Activated CD4-positive, CD25-positive, alpha-beta regulatory T cell treated with anti-CD3 and anti-CD28 coated beads, Interleukin-2, amount 50 U/mL, for 16 hours (primary cell): Measurements from ENCODE around the gene PPM1J.
A peak's percentile ranks its signal among the peaks of the same experiment; 100 is the strongest.
"Not testable (repeated sequence)": the region's sequence is repeated elsewhere in the genome, so short reads cannot be mapped to it uniquely, and the experiment has no call there.

ENCODE experiments used
- DNase-seq: peaks from one replicate; pipeline ENCODE4 v3.0.0-alpha.2; 2020; ENCODE audit warnings: low read depth, low spot score

Gene PPM1J

DNA sequence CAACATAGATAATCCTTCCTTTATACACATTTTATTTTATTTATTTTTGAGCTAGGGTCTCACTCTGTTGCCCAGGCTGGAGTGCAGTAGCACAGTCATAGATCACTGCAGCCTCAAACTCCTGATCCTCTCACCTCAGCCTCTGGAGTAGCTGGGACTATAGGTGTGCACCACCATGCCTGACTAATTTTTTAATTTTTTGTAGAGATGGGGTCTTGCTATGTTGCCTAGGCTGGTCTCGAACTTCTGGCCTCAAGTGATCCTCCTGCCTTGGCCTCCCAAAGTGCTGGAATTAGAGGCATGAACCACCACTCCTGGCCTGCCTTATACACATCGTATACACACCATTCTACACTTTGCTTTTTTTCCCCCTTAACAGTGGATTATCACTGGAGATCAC, 6.2 kb upstream of the PPM1J start:
- DNase-seq, result not testable (repeated sequence)

DNA sequence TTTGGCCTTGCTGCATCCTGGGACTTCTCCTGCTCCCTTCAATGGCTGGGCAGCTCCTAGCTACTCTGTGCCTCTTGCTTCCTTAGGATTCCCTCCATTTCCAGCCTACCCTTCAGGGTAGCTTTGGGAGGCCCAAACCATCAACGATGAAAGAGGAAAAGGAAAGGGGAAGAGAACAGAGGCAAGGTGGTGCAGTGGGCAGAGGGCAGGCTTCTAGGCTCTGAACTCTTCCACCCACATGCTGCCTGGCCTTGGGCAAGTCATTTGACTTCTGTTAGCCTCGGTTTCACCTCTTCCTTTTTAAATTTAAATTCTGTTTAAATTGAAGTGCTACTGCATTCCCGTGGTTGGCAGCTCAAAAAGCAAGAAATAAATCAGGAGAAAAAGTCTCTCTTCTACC, 5.7 kb upstream of the PPM1J start:
- DNase-seq, result no peak

DNA sequence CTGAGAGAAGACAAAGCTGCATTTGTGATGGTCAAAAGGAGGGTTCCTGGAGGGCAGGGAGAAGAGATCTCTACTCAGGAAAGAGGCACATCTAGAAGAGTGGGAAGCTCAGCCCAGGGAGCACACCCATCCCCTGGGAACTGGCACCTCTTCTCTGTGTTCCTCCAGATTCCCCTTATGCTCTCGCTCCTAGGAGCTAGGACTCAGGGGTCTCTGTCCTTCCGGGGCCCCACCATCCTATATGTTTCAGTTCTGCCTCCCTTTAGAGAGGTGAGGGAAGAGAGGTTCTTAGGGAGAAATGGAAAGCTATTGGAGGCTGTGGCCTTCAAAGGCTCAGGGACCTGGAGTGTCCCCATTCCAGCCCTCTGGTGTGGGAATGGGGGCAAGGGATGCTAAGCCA, 4.6 kb upstream of the PPM1J start:
- DNase-seq, result no peak

DNA sequence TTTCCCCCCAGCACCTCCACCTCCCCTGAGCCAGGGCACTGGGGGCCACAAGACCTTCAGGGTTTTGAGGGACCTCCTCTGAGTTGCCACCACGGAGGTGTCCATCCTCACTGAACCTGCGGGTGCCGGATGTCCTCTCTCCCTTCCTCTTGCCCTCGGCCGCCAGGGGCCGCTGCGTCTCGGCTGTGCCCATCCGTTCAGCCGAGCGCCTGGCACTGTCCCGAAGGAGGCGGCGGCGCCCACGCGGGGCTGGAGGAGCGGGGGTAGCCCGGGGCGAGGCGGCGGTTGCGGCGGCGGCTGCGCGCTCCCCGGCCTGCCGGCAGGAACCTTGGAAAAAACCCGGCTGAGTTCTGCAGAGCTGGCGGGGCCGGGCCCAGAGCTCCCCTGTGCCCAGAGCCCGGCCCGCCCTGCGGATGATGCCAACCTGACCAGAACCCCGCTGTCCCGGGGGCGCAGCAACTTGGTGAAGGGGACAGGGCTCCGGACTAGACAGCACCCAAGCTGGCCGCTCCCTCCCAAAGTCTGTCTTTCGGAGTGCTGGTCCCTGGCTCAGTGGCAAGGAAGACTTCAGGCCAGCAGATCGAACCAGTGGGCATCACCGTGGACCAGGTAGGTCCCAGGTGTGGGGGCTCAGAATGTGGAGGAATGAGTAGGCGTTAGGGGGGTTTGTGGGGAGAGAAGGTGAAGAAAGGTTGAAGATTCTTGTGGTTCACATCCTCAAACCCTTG, 3.7 kb upstream of the PPM1J start:
- peak; percentile 61 for DNase-seq

DNA sequence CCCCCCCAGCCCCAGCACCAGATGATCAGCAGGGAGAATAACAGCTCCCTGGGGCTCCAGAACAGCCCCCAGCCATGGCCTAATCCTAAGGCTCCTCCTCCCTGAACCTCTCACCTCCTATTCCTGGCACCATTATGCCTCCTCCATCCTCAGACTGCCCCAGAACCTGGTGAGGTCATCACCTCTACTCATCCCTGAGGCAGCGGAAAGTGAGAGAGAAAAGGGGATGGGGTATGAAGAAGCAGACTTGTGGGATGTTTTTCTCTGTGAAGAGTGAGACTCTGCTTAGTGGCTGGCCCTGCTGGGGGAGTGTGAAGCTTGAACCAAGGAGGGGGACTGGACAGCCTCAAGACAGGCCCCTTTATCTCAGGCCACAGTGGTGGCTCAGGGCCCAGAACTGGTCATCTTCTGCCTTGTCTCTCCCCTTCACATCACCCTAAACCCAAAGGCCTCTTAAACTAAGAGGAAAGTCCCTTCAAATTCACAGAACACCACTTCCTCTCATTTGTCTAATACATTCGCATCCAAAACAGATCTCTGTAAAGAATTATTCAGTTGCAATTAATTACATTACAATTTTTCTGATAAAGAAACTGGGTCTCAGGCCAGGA, 2.2 kb upstream of the PPM1J start:
- DNase-seq, result no peak

DNA sequence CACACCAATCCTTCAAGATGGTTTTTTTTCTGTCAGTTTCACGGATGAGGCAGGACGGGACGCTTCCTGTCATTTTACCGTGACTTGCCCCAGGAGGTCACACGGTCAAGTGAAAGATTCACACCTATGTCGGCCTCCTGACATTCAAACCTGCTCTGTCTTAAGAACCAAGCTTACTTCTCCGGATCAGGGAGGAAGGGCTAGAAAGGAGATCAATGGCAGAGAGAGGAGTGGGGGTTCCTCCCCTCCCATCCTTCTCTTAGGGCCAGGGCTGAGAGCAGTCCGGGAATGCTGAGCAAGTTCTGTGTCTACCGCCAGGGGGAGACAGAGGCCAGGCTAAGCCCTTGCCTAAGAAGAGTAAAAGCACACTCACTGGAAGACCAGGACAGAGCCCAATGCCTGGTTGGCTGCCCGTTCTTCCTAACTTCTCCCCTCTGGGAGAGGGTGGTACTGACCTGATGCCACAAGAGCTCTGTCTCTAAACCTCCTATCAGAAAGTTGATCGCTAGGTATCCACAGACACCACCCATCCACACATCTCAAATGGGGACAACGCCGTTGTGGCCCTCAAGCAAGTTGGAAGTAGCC, 1.1 kb upstream of the PPM1J start:
- DNase-seq, result peak; percentile 64

DNA sequence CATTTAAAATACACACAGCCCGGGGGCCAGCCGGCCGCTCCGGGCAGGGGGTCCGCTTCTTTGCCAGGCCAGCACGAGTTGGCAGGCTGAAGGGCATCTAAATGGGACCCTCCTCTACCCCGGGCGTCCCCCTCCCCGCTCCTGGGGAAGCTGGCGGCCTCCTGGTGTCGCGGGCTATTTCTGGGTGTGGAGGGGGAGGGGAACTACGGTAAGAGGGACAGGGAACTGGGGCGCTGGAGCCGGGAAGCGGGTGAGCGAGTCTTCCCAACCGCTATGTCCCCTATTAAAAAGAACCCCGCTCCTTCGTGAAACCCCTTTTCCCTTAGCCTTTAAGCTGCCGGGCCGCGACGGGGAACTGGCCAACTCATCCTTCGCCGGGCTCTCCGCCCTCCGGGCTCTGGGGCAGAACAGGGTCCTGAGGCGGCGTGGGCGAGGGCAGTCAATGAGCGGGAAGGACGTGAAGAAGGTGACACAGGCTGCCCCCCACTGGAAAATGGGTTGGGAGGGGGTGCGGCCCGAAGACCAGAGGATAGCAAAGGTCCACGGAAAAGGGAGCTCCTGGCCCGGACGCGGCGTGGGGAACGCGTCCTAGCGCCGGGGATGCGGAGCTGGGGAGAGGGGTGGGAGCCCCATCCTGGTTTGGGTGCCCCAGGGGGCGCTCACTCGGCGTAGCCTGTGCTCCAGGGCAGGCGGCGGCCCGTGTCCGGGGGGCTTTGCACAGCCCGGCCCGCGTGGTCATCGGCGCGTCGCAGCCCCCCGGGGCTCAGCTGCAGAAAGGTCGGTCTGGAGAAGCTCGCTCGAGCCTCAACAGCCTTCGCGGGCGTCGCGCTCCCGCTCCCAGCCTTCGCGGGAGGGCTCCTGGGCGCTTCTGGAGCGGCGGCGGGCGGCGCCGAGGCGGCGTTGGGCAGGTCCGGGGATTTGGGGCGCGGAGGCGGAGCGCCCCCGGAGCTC, 544 bp downstream of the PPM1J start:
- no peak for DNase-seq

DNA sequence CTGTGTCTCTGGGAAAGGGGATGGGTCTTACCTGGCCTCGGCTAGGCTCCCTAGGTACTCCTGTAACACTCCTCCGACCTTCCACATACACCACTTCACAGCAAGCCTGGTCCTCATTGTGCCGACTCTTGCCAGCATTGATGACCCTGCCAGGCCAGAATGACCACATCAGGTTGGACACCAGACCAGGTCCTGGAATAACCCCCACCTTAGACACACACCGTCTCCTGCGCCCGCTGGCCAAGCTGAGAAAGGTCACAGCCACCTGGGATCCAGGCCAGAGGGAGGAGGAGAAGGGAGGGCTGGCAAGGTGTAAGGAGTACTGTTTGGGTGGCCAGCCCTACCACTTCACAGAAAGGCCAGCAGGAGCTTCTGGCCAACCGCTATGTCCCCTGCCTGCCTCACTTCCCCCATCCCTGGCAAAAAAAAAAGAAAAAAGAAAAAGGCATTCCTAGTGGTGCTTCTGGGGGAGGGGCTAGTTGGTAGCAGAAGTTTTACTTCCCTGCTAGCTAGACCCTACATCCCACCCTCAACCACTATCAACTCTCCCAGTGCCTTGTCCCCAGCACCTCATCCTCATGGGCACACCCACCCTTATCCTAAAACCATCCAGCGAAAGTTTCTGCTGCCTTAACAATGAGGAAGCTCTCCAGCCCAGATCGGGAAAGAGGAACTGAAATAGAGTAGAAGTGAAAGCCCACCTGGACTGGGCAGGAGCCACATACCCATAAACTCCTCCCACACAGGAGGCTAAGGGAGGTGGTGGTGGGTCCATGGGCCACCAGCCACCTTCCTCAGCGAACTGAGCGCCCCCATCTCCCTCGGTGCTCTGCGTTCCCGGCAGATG, 1.4 kb downstream of the PPM1J start:
- DNase-seq, result no peak

DNA sequence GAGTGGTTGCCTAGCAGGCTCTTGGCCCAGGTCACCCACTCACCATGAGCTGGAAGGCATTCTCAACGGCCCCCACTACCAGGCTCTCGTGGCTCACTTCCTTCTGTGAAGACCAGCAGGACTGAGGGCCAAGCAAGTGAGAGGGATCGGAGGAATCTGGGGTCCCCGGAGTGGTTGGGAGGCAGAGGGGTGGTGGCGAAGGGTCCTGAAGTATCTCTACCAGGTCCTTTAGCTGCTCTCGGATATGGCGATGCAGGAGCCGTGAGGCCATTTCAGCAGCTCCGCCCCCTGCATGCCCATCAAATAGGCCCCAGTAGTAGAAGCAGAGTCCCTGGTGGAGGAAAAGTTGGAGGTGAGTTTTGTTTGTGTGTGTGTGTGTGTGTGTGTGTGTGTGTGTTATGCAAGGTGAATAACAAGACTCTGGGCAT, 2.4 kb downstream of the PPM1J start:
- DNase-seq, result no peak

DNA sequence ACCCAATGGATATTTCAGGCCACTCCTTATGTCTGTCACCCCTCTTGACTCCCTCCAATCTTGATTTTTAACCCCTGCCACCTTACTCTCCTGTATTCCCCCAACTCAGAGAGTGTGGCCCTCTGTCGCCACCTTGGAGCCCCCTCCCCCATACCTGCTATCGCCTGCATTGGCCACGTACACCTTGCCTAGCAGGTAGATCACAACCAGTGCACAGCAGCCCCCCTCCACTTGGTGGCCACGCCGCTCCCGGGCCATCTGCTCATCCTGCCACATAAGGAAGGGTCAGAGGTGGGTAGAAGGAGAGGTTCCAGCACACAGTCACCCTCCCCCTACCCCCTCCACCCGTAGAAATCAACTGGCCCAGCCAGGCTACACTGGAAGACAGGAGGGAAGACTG, 2.9 kb downstream of the PPM1J start:
- no peak for DNase-seq

DNA sequence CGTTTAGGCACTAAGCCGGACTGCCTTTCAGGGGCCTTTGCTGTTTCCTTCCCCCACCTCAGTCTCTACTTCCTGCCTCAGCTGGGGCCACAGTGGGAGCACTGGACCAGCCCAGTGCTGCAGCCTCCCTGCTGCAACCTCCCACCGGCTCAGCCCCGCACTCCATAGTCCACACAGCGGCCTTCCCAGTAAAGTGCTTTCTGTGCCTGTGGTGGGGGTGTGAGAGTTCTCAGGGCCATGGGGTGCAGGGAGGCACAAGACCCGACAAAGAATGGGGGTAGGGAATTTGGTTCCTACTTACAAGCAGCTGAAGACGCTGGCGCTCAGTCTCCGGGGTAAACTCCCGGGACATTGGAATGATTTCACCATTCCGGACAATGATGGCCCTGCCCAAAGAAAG, 3.5 kb downstream of the PPM1J start:
- no peak for DNase-seq

DNA sequence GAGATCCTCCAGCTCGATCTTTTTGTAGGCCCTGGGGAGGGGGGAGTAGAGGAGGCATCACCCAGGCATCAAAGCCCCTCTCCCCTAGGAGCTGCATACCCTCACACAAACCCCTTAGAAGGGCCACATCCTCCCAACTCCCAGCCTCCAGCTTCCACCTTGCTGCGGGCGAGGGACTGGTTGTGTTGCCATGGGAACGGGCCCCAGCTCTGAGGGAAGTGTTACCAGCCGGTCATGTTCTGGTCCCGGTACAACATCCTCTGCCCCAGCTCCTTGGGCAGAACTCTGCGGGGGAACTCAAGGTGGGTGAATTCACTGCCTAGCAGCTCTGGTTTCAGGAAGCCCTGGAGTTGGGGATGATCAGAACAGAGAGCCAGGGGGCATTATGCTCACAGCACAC, 4.1 kb downstream of the PPM1J start:
- DNase-seq, result no peak

DNA sequence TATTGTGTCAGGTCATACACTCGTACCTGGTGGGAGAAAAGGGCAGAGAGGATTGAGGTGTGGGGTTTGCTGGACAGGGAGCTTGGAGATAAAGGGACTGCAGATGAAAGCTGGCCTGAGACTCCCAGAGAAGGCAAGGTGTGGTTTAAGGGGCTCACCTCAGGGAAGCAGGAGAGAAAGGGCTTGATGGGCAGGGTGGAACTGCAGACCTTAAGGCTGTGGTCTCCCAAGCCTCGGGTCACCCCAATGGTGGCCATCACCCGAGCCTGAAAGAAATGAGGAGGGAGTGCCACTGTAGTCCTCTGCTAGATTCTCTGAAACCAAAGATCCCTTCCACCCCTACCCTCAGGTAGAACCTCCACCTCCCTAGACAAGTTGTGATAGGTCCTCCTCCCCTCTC, 4.5 kb downstream of the PPM1J start:
- DNase-seq, result no peak

DNA sequence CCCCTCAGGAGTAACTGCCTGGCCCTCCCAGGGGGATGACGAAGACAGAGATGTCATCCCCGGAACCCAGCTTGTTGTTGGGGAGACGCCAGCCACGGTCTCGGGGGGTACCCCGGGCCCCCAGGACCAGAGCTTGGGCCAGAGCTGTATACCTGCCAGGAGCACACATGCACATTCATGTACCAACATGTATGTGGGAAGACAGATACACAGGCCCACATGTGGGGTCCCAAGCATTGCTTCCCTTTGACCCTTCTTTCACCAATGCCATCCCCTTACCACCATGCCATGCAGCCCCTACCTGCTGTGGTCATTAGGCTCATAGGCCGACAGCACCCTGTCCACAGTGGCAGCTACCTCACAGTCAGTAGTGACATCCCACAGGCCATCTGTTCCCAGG, 5.0 kb downstream of the PPM1J start:
- DNase-seq, result no peak

DNA sequence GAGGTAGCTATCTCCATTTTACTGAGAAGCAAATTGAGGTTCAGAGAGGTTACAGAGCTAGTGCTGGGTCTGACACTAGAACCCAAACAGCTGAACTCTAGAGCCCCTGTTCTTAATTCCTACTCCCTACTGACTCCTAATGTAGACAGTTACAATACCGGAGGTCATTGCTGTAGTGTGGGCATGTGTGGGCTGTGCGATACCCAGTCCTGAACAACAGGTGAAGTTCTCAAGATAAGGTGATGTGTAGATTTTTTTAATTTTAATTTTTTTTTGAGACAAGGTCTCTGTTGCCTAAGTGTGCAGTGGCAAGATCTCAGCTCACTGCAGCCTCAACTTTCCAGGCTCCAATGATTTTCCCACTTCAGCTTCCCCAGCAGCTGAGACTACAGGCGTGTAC, 6.6 kb downstream of the PPM1J start:
- DNase-seq, result no peak

DNA sequence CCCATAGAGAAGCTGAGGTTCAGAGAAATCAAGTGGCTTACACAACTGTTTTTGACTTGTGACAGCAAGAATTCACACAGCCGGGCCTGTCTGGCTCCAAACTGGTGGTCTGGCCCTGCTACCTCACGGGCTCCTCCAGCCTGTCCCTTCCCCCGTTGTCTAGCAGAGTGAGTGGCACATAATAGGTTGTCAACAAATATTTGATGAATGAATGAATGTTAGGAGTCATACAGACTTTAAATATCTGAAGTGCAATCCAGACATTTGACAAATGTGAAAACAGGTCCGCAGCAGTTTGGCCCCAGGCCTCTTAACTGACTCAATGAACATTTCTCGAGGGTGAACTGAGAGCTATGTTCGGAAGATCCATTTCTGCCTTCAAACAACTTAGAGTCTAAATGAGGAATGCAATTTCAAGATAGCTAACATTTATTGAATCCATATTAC, 7.1 kb downstream of the PPM1J start:
- no peak for DNase-seq

DNA sequence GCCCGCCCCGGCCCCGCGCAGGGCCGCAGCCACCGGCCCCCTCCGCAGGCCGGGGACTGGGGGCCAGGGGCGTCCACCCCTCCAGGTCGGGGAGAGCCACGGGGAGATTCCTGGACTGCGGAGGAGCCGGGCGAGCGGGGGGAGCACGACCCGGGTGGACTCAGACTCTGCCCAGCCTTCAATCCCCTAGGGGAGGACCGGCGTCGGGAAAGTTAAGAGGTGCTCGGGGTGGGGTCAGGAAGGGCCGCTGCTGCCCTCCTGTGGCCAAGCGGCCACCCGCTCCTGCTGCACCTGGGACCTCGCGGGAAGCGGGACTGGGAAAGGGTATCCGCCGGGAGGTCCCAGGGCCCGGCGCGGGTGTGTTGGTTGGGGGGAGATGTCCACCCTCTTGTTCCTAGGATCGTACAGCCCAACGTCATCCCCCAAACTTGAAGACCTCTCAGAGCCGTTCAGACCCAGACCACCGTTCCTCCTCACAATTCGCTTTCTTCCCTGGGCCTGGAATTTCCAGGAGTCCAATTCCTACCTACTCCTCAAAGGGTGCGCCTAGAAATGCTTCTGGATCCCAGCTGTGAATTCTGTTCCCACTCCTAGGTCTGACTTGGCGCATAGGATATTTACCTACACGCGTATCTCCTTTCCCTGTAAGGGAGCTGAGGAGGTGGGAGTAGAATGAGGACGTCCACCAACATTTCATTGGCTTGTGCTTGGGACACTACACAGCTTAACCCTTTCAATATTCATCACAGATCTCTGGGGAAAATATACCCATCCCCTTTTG, 7.7 kb downstream of the PPM1J start:
- DNase-seq, result no peak

DNA sequence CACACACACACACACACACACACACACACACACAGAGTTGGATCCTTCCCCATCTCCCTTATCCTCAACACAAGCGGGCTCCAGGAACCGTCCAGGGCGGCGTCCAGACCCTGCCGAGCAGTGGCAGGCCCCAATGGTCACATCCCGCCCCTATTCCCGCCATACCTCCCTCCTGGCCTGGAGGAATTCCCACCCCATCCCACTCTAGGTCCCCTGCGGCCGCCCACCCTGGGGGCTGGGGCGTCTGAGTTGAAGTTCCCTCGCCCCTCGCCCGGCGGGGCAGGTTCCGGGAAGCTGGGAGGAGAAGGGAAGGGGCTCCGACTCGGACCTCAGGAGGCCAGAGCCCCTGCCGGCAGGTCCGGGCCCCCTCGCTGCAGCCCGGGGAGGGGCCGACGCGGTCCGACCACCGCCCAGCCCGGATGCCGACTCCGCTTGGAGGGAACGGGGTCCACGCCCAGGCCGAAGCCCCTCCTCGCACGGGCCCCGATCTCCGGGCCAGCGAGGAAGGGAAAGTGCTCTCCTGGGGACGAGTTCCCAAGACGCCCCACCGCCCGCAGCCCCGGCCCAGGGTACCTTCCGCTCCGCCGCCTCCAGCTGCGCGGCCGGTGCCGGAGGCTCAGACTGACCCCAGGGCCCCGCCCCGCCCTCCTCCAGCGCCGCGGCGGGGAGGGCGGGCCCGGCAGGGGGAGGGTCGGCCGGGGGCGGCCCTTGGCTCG, 8.5 kb downstream of the PPM1J start, which contains the start of gene RHOC:
TSS of gene RHOC (minus strand) at position 623 of the 716 bp plus-strand sequence. CDS start 3,328 bp downstream, outside the sequence.
- DNase-seq, result no peak

DNA sequence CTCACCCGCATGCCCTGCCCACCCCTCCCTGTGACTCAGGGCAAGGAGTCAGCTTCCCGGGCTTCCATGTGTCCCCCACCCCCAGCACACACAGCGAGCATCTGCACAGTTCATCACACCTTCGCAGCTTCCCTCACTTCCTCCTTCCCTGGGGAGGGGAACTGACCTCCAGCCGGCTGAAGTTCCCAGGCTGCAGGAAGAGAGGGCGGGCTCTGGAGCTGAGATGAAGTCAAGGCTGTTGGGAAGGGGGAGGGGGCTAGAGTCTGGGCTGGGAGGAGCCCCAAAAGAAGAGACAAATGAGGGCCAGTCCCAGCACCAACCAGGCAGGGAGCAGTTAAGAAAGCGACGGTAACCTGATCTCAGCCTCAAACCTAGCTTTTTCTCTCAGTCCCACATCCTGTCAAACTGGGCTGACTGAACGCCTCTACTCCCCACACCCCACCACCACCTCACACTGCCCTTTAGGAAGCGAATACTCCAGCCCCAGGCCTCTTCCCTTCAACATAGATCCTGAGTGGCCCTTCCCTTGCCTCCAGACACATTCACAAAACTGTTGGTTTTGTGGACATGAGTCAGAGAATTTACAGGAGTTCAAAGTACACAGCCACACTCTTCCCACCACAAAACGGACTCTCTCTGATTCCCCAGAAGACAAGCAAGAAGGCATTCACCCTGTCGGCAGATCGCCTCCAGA, 10.1 kb downstream of the PPM1J start:
- no peak for DNase-seq
